Rectal smooth muscle tissue (tissue), 1 donor: ENCODE results near the gene ASCL5.
A peak's percentile ranks its signal among the peaks of the same experiment; 100 is the strongest.

Experiments
- H3K27ac ChIP-seq: one replicate; pipeline ENCODE4 v1.7.0; 2013; ENCODE audit warnings: low read depth, low read length, inconsistent platforms
- H3K27me3 ChIP-seq: one replicate; pipeline ENCODE4 v1.7.0; 2013; ENCODE audit warnings: low read length; ENCODE audit not compliant: control insufficient read depth, insufficient read depth
- H3K36me3 ChIP-seq: one replicate; pipeline ENCODE4 v1.7.0; 2013; ENCODE audit warnings: low read length; ENCODE audit not compliant: control insufficient read depth, insufficient read depth
- H3K4me1 ChIP-seq: one replicate; pipeline ENCODE4 v1.7.0; 2013; ENCODE audit warnings: low read length; ENCODE audit not compliant: control insufficient read depth, insufficient read depth
- H3K4me3 ChIP-seq: one replicate; pipeline ENCODE4 v1.7.0; 2013; ENCODE audit warnings: low read length
- H3K9ac ChIP-seq: one replicate; pipeline ENCODE4 v1.7.0; 2013; ENCODE audit warnings: low read length

ASCL5 gene

DNA sequence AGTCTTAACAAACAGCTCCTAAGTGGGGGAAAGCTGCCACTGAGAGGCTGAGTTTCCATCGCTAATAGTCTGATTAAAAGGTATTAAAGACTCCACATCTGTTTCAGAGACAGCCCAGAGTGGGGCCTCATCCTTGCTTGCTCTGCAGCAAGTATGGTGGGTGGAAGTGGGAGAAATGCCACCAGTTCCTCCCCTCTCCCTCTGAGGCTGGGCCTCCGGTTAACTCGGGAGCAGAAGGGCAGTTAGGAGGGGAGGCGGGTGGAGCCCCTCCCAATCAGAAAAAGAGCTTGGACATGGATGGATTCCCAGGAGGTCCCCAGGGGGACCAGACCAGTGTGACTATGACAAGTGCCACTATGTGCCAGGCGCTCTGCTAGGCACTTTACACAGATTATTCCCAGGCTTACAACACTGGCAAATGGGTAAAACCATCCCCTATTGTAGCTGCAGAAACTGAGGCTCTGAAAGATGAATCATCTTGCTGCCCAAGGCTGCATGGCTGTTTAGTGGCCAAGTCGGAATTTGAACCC, 11.4 kb upstream of the ASCL5 start:
- H3K27ac ChIP-seq, result peak overlapping the region; percentile 82
- H3K4me1 ChIP-seq, result peaks cover 13% of the 10 kb centered on the region
- H3K9ac ChIP-seq, result no peak overlapping the region
- H3K36me3 ChIP-seq, result peaks cover 4% of the 10 kb centered on the region
- H3K27me3 ChIP-seq, result no peaks in the 10 kb centered on the region
- no peak overlapping the region for H3K4me3 ChIP-seq

DNA sequence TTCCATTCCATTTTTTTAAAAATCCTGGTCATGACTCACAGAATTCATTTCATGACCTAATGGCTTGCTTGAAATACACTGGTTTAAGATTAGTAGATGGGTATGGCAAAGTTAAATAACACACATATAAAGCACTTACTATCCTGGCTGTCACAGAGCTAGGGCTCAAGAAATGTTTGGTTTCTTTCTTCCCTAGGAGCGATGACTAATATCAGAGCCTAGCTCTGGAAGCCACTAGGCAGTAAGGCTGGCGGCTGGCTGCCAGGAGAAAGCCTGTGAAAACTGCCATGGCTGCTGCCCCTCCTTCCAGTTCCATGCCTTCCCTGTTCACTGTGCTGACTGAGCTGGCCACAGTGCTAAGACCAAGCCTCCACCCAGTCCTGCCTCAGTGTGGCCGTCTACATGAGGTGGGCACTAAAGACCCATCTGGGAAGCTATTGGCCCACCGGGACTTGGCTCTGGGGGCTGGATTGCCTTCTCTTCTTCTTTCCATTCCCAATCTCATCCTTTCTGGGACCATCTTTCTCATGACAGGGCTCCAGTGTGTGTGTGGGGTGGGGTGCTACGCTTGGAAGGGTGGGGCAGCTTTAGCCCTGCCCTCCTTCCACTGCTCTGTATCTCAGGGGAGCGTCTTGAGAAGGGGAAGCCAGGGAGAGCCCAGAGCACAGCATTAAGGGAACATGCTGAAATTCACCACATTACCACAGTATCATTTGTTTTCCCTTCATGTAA, 10.8 kb upstream of the ASCL5 start:
- Histone ChIP-seq H3K4me3 (no peak overlapping the region), H3K4me1 (peaks cover 13% of the 10 kb centered on the region), H3K36me3 (peaks cover 4% of the 10 kb centered on the region), H3K9ac (no peak overlapping the region), H3K27ac (peak overlapping the region; percentile 82), H3K27me3 (no peaks in the 10 kb centered on the region)

DNA sequence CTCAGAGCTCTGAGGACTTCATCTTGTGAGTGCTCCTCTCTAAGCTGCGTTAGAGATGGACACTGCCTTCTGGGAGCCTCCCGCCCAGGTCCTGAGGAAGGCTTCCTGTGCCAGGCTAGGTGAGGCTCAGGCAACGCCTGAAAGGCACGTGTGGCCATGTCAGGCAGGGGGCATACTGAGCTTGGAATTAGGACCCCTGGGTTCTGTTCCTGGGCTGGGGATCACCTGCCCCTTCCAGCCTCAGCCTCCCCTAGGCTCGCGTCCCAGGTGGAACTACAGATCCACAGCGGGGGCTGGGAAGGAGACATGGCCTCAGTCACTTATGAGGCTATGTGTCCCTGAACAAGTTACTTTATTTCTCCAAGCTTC, 10.0 kb upstream of the ASCL5 start:
- H3K4me1 ChIP-seq, result peaks cover 13% of the 10 kb centered on the region
- no peaks in the 10 kb centered on the region for H3K27me3 ChIP-seq
- no peak overlapping the region for H3K4me3 ChIP-seq
- H3K9ac ChIP-seq, result no peak overlapping the region
- H3K27ac ChIP-seq, result peak overlapping the region; percentile 82
- peaks cover 4% of the 10 kb centered on the region for H3K36me3 ChIP-seq

DNA sequence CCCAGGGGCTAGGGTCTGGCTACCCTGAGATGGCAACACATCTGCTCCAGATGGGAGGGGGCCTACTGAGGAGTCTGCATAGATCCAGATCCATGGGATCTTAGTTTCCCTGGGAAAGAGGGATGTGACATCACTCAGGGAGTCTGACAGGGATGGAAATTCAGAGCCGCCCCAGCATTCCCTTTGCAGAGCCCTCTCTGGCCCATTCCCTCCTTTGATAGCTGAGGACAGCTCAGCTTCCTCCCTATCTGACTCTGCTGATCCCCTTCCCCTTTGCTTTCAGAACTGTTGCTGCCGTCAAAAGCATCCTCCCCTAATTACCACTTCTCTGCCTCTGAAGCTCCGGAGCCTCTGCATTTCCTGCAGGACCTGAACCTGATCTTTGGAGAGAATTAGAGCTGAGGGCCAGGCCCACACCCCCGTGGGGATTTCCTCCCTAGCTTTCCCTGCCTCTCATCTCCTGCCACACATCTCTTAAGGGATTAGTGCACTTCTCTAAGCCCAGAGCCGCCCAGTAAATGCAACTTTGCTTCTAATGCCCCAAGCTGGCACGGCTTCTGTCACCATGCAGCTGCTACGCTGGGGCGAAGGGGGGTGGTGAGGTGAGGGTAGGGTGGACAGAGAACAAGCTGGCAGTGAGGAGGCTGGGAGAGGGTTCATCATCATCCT, 9.5 kb upstream of the ASCL5 start:
- H3K36me3 ChIP-seq, result peaks cover 4% of the 10 kb centered on the region
- no peaks in the 10 kb centered on the region for H3K27me3 ChIP-seq
- no peak overlapping the region for H3K9ac ChIP-seq
- H3K4me3 ChIP-seq, result no peak overlapping the region
- H3K4me1 ChIP-seq, result peaks cover 13% of the 10 kb centered on the region
- peak overlapping the region; percentile 82 for H3K27ac ChIP-seq

DNA sequence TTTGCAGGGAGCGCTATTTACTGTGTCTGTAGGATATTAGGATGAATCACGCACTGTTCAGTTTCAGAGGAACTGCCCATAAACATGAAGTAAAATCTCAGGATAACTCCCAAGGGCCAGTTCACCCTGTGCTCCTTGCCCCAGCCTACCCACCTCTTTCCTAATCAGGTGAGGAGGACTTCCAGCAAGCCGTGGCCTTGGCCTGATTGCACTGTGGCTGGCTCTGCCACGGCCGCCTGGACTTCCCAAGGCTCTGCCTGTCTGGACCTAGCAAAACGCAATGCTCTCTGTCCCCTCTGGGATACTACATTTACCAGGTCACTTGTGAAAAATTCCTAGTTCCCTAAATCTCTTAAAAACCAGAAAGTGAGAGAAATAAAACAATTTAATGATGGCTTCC, 7.4 kb upstream of the ASCL5 start:
- Histone ChIP-seq H3K9ac (no peak overlapping the region), H3K27me3 (no peaks in the 10 kb centered on the region), H3K36me3 (peaks cover 4% of the 10 kb centered on the region), H3K4me3 (no peak overlapping the region), H3K27ac (no peak overlapping the region), H3K4me1 (peaks cover 13% of the 10 kb centered on the region)

DNA sequence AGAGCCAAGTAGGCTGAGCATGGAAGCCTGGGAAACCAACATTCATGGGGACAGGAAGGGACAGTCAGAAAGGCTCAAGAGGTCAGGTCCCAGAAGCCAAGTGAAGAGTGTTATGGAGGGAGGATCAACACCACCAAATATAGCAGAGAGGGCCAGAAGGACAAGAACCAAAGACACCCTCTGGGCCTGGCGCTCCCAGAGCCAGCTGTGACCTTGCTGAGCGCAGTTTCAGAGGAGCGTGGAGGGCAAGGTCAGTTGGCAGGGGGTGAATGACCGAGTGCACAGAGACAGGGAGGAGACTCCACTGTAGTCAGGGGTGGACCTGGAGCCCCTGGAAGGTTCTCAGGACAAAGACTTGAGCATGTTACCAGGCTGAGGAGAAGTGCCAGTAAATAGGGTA, 4.4 kb upstream of the ASCL5 start:
- no peak overlapping the region for H3K27ac ChIP-seq
- H3K9ac ChIP-seq, result no peak overlapping the region
- H3K27me3 ChIP-seq, result no peaks in the 10 kb centered on the region
- H3K36me3 ChIP-seq, result peaks cover 4% of the 10 kb centered on the region
- no peaks in the 10 kb centered on the region for H3K4me1 ChIP-seq
- H3K4me3 ChIP-seq, result no peak overlapping the region

DNA sequence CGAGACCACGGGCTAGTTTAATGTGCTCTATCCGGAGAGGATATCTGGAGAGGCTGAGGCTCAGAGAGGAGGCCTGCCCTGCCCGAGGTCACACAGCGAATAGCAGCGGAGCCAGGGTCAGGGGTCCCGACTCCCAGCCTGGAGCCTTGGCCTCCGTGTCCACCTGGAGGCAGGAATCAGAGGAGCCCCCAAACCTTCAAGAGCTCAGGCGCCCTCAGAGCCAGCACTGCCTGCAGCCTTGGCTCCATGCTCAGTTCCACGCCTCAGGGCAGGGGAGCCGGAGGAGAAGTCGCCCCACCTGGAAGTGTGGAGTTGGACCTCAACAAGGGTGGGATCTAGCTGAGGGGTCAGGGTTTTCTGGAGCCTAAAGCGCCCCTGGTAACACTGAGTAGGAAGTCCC, 2.0 kb upstream of the ASCL5 start:
- Histone ChIP-seq H3K36me3 (no peaks in the 10 kb centered on the region), H3K27me3 (no peaks in the 10 kb centered on the region), H3K27ac (no peak overlapping the region), H3K4me1 (no peaks in the 10 kb centered on the region), H3K9ac (no peak overlapping the region), H3K4me3 (no peak overlapping the region)

DNA sequence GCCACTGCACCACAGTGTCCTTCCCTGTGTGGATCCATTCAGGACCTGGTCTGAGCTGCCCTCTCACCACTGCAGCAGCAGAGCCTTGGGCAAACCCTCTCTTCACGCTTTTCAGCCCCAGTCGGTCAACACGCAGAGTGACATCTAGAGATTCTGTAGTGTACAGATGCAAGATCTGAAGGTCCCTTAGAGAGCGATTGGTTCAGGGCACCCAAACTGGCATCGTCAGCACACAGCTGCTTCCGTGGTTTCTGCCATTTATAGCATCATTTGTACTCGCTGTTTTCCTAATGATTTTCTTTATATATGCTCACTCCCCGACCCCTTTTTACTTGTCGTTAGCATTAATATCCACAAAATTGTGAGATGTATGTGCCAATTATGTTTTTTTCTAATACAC, 1.5 kb upstream of the ASCL5 start:
- Histone ChIP-seq H3K27ac (no peak overlapping the region), H3K4me3 (no peak overlapping the region), H3K4me1 (no peaks in the 10 kb centered on the region), H3K27me3 (no peaks in the 10 kb centered on the region), H3K9ac (no peak overlapping the region), H3K36me3 (no peaks in the 10 kb centered on the region)

DNA sequence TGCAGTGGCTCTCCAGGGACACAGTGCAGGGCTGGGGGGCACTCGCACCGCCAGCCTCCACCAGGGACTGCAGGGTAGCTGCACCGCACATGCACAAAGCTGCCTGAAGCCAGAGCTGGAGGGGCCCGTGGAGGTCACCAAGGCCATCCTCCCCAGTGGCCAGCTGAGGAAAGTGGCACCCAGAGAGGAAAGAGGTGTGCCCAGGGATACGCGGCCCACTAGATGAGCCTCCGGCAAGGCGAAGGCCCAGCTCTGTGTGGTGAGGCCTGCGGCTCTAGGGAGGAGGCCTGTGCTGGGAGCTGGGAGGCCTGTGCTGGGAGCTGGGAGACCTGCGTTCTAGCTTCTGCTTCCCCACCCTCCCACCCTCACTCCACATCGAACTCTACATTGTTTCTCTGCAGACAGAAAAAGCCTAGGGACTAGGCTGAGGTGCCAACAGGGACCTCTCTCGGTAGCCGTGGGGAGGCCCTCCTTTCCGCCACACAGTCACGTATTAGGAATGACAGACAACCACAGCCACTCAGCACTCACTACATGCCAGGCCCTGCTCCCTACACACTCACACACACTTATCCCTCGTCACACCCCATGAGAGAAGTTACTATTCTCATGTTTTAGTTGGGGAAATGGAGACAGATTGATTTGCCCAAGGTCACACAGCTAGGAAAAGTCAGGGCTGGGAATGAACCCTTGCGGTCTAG, 921 bp upstream of the ASCL5 start:
- no peaks in the 10 kb centered on the region for H3K36me3 ChIP-seq
- H3K9ac ChIP-seq, result no peak overlapping the region
- no peak overlapping the region for H3K4me3 ChIP-seq
- no peak overlapping the region for H3K27ac ChIP-seq
- no peaks in the 10 kb centered on the region for H3K4me1 ChIP-seq
- H3K27me3 ChIP-seq, result no peaks in the 10 kb centered on the region

DNA sequence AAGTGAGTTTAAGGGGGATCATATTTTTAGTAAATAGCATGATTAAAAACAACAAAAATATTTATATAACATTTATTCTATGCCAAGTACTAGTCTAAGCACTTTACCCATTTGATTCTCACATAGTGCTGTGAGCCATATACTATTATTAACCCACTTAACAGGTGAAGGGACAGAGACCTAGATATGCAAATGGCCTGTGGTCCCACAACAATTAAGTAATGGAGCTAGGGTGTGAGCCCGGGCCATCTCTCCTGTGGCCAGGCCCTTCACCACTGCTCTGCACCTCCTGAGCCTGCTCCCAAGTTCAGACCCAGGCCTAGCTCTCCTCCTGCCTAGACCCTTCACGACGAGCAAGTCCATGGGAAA, 537 bp downstream of the ASCL5 start:
- no peak overlapping the region for H3K27ac ChIP-seq
- H3K4me1 ChIP-seq, result no peaks in the 10 kb centered on the region
- no peak overlapping the region for H3K4me3 ChIP-seq
- H3K27me3 ChIP-seq, result no peaks in the 10 kb centered on the region
- no peaks in the 10 kb centered on the region for H3K36me3 ChIP-seq
- no peak overlapping the region for H3K9ac ChIP-seq

DNA sequence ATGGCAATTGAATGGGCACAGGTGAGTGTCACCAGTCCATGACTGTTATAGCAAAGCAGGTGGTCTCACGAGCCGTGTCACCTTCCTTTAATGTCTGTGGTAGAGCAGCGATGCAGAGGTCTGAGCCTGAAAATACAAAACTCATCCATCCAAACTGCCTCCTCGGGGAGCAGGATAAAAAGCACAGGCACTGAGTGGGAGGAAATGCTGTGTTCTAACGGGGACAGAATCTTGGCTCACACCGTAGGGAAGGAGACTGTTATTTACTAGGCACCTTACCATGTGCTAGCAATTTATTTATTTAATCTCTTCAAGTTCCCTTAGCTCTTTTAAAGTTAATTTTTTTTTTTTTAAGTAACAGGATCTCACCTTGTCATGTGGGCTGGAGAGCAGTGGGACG, 1.2 kb downstream of the ASCL5 start:
- no peak overlapping the region for H3K4me3 ChIP-seq
- H3K36me3 ChIP-seq, result no peaks in the 10 kb centered on the region
- H3K27ac ChIP-seq, result no peak overlapping the region

DNA sequence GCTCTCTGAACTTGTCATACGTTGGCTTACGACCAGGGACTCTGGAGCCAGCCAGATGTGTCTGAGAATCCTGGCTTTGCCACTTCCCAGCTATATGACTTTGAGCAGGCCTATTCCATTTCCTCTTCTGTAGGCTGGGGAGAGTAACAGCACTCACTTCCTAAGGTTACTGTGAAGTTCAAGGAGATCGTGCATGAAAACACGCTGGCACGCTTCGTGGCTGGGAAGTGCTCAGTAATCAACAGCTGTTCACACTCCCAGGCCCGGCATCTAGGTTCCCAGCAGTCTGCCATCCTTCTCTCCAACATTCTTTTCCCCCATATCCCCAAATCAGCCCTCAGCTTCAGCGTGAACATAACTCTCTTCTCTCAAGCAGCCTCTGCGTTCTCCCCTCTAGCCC, 2.0 kb downstream of the ASCL5 start:
- no peaks in the 10 kb centered on the region for H3K36me3 ChIP-seq
- no peak overlapping the region for H3K9ac ChIP-seq
- no peaks in the 10 kb centered on the region for H3K4me1 ChIP-seq
- H3K27ac ChIP-seq, result no peak overlapping the region
- H3K27me3 ChIP-seq, result no peaks in the 10 kb centered on the region
- H3K4me3 ChIP-seq, result no peak overlapping the region

More for the DNA sequence above, 1.2 kb downstream of the ASCL5 start:
- H3K27me3 ChIP-seq, result no peaks in the 10 kb centered on the region
- H3K9ac ChIP-seq, result no peak overlapping the region
- no peaks in the 10 kb centered on the region for H3K4me1 ChIP-seq
